Upper lobe of right lung (tissue), 1 donor: ENCODE measurements around the gene SHISA8. TPM values are rescaled to one million over a fixed set of nuclear protein-coding genes. Genes with fewer than 3 reads are reported as not detected.

Source experiments
- ATAC-seq: fragments of 200-7000 bp; cut with Tn5 transposase; one replicate; pipeline ENCODE4 v1.9.1; 2020; ENCODE audit warnings: mild to moderate bottlenecking, moderate library complexity
- DNase-seq: peaks from one replicate; pipeline ENCODE4 v3.0.0-alpha.2; 2020
- H3K27ac ChIP-seq: fragments of 200-600 bp; one replicate; pipeline ENCODE4 v1.8.0; 2022
- H3K27me3 ChIP-seq: fragments of 200-600 bp; one replicate; pipeline ENCODE4 v1.8.0; 2022; ENCODE audit warnings: mild to moderate bottlenecking
- H3K36me3 ChIP-seq: fragments of 200-600 bp; one replicate; pipeline ENCODE4 v1.8.0; 2022
- H3K4me1 ChIP-seq: fragments of 200-600 bp; one replicate; pipeline ENCODE4 v1.8.0; 2022
- H3K4me3 ChIP-seq: fragments of 200-600 bp; one replicate; pipeline ENCODE4 v1.8.0; 2022; ENCODE audit warnings: mild to moderate bottlenecking
- H3K9me3 ChIP-seq: fragments of 200-600 bp; one replicate; pipeline ENCODE4 v1.8.0; 2022
- intact Hi-C: fragments of 100-400 bp; cut with DNase I; formaldehyde crosslinking; loops from one replicate; pipeline ENCODE4 v1.11.0; 2022
- total RNA-seq: library from RNA; stranded (reverse); fragmentation: NEBNext Ultra II Directional; extraction: Animal tissue kit (Norgen Biotek cat#: 25700); gene quantifications from one replicate; pipeline ENCODE4 v1.2.1, GENCODE V29; 2021
- TF ChIP-seq, protein P1 (sequence below): fragments of 200-600 bp; IDR thresholded peaks from one replicate; pipeline ENCODE4 v1.8.0; 2022; ENCODE audit warnings: antibody characterized with exemption
- donor health status: DM: no; HTN: yes; CAD: no; lungs with severe emphysema.

SHISA8 gene
- total RNA-seq, 1 donor from 2014 or later: not detected

DNA sequence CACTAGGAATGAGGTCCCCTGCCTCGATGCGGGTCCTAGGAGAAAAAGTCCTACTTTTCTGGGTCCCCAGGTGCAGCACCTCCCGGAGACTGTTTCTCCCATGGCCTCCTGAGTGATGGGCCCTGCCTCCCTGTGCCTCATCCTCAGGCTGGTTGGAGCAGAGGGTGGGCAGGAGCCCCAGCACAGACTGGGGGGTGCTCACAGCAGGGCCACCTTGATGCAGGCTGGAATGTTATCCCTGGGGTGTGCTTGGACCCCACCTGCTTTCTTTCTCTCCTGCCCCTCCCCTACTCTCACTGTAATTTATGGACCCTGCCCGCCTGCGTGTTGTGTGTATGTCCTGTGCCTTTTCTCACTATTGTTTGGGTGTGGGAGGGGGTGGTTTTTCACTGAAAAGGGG lies 8.1 kb downstream of the SHISA8 start:
- H3K27ac ChIP-seq: no peak overlapping the region
- H3K4me3 ChIP-seq: no peak overlapping the region
- ATAC-seq (no peak), DNase-seq (no peak)
- no peaks in the 10 kb centered on the region for H3K9me3 ChIP-seq
- peaks cover 30% of the 10 kb centered on the region for H3K27me3 ChIP-seq
- TF ChIP-seq, protein P1, sequence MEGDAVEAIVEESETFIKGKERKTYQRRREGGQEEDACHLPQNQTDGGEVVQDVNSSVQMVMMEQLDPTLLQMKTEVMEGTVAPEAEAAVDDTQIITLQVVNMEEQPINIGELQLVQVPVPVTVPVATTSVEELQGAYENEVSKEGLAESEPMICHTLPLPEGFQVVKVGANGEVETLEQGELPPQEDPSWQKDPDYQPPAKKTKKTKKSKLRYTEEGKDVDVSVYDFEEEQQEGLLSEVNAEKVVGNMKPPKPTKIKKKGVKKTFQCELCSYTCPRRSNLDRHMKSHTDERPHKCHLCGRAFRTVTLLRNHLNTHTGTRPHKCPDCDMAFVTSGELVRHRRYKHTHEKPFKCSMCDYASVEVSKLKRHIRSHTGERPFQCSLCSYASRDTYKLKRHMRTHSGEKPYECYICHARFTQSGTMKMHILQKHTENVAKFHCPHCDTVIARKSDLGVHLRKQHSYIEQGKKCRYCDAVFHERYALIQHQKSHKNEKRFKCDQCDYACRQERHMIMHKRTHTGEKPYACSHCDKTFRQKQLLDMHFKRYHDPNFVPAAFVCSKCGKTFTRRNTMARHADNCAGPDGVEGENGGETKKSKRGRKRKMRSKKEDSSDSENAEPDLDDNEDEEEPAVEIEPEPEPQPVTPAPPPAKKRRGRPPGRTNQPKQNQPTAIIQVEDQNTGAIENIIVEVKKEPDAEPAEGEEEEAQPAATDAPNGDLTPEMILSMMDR: no peak
- intact Hi-C loops: no loop called here
- peaks cover 10% of the 10 kb centered on the region for H3K4me1 ChIP-seq
- H3K36me3 ChIP-seq: peaks cover 34% of the 10 kb centered on the region

DNA sequence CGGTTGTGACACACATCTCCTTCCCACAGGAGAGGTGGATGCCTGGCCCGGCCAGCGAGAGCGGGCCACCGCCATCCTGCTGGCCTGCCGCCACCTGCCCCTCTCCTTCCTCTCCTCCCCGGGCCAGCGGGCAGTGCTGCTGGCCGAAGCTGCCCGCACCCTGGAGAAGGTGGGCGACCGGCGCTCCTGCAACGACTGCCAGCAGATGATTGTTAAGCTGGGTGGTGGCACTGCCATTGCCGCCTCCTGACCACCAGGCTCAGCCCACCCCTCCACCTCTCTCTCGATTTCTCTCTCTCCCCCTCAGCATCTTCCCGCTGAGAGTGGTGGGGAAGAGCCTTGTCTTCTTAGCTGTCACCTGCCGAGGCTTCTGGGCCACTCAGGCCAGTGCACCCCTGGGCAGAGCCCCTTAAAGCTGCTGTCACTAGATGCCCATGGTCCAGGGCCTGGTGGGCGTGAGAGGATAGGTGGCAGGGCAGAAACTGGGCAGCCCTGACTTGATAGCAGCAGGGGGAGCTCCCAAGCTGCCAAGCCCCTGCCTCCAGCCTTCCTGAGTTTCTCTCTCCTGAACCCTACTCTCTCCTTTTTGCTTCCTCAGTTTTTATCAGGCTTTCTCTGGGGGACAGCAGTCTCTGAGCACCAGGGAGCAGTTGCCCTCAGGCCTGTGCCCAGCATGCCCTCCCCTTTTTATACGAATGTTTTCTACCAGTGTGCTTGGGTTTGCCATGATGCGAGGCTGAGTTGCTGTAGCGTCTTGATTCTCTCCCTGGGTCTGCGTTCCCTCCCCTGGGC lies 9.3 kb downstream of the SHISA8 start:
- H3K9me3 ChIP-seq: no peaks in the 10 kb centered on the region
- peaks cover 3% of the 10 kb centered on the region for H3K4me1 ChIP-seq
- no peak for DNase-seq
- no peak overlapping the region for H3K4me3 ChIP-seq
- intact Hi-C loops: no loop called here
- H3K27ac ChIP-seq: no peak overlapping the region
- ATAC-seq: no peak
- peaks cover 18% of the 10 kb centered on the region for H3K27me3 ChIP-seq
- TF ChIP-seq, protein P1: no peak
- H3K36me3 ChIP-seq: peaks cover 44% of the 10 kb centered on the region

DNA sequence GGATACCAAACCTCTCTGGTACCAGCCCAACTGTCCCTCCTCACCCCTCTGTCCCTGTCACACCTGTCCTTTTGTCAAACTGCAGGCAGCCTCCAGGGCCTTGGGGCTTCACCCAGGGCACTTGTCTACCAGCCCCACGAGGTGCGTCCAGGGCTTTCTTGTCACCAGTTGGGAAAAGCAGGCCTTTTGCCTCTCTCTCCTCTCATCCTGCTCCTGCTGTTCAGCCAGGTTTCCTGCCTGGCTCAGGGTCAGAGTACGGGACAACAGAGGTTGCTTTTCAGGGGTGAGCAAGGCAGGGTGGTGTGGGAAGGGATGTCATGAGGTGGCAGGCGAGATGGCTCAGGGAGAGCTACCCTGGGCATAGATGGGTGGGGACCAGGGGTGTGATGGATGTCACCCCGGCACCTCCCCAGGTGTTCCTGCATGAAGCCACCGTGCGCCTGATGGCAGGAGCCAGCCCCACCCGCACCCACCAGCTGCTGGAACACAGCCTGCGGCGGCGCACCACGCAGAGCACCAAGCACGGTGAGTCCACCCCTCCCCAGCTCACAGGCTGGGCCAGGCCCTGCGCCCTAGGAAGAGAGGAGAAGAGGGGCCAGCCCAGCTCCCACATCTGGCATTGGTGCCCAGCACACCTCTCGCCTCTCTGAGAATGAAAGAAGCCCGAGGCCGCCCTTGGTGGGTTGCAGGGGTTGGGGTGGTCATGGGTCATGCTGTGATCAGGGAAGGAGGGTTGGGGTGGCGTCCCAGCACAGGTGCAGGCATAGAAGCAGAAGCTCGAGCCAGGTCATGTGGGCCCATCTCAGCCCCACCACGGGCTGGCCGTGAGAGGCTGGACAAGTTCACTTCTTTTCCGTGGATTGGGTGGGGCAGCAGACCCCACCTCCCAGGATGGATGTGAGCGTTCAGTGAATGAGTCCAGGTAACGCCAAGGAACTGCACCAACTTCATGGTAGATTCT lies 10.1 kb downstream of the SHISA8 start:
- Histone ChIP-seq H3K4me3 (no peak overlapping the region), H3K4me1 (no peaks in the 10 kb centered on the region), H3K27me3 (peaks cover 9% of the 10 kb centered on the region), H3K9me3 (no peaks in the 10 kb centered on the region), H3K36me3 (peaks cover 53% of the 10 kb centered on the region), H3K27ac (no peak overlapping the region)
- intact Hi-C loops: no loop called here
- no peak for ATAC-seq
- DNase-seq: no peak
- TF ChIP-seq, protein P1: no peak

DNA sequence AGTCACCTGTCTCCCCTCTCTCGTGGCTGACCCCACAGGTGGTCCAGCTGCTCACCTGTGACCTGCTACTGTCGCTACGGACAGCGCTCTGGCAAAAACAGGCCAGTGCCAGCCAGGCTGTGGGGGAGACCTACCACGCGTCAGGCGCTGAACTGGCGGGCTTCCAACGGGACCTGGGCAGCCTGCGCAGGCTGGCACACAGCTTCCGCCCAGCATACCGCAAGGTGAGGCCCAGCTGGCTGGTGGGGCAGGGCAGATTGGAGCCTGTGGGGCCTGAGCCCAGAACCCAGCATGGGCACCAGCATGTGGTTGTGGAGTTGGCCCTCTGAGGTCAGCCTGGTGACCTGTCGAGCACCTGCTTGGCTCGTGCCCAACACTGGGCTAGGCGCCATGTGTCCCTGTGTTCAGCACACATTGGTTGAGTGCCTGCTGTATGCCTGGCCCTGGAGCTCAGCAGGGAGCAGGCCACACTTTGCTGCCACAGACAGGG lies 11.9 kb downstream of the SHISA8 start:
- TF ChIP-seq, protein P1: no peak
- ATAC-seq (no peak), DNase-seq (no peak)
- Histone ChIP-seq H3K4me3 (no peak overlapping the region), H3K27me3 (no peaks in the 10 kb centered on the region), H3K27ac (no peak overlapping the region), H3K36me3 (peaks cover 70% of the 10 kb centered on the region), H3K9me3 (no peaks in the 10 kb centered on the region), H3K4me1 (no peaks in the 10 kb centered on the region)
- intact Hi-C loops: no loop called here

DNA sequence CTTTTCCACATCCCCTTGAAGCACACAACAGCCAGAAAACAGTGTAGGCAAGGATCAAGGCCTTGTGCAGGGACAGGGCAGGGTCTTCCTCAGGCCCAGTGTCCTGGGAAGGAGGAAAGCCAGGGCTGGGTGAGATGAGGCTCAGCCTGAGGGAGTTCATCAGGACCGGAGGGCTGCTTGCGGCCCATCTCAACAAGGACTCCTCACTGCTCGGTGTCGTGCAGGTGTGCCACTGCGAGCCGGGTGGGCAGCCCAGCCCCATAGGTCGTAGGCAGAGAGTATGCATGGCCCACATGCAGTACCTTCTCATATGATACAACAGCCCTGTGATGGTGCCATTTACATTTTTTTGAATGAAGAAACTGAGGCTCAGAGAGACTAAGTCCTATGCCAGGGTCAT lies 12.9 kb downstream of the SHISA8 start:
- TF ChIP-seq, protein P1: no peak
- Histone ChIP-seq H3K36me3 (peaks cover 80% of the 10 kb centered on the region), H3K4me3 (no peak overlapping the region), H3K27me3 (no peaks in the 10 kb centered on the region), H3K4me1 (no peaks in the 10 kb centered on the region), H3K27ac (no peak overlapping the region), H3K9me3 (no peaks in the 10 kb centered on the region)
- DNase-seq (no peak), ATAC-seq (no peak)
- intact Hi-C loops: no loop called here
